Measurements from ENCODE around the gene MAP2K7. TPM values are rescaled to one million over a fixed set of nuclear protein-coding genes. Genes with fewer than 3 reads are reported as not detected.
"Not testable (repeated sequence)": the region's sequence is repeated elsewhere in the genome, so short reads cannot be mapped to it uniquely, and the experiment has no call there.

MAP2K7 gene
- total RNA-seq, 1 experiment from 2014 or later, result 21.1 TPM

GRCh38 chr19:7913652-7914051, 10.0 kb downstream of the MAP2K7 start:
- Histone ChIP-seq H3K27me3 (ENCODE audit: control insufficient read depth, insufficient read depth, low read length) (peaks cover 39% of the 10 kb centered on the region), H3K36me3 (replicated peaks; ENCODE audit: control insufficient read depth, insufficient read depth, low read length) (peaks cover 1% of the 10 kb centered on the region), H3K4me3 (ENCODE audit: insufficient read depth, low read depth, low read length) (no peak overlapping the region)
- no peak for DNase-seq

GRCh38 chr19:7914099-7914498, 10.4 kb downstream of the MAP2K7 start:
- peaks cover 1% of the 10 kb centered on the region for H3K36me3 ChIP-seq (replicated peaks; ENCODE audit: control insufficient read depth, insufficient read depth, low read length)
- H3K27me3 ChIP-seq (ENCODE audit: control insufficient read depth, insufficient read depth, low read length), result peaks cover 44% of the 10 kb centered on the region
- no peak overlapping the region for H3K4me3 ChIP-seq (ENCODE audit: insufficient read depth, low read depth, low read length)
- DNase-seq, result no peak

GRCh38 chr19:7914598-7915045, 10.9 kb downstream of the MAP2K7 start, which contains the start of gene TGFBR3L:
Gene TGFBR3L (plus strand): TSS chr19:7914830.
- peaks cover 1% of the 10 kb centered on the region for H3K36me3 ChIP-seq (replicated peaks; ENCODE audit: control insufficient read depth, insufficient read depth, low read length)
- peaks cover 48% of the 10 kb centered on the region for H3K27me3 ChIP-seq (ENCODE audit: control insufficient read depth, insufficient read depth, low read length)
- no peak for DNase-seq
- H3K4me3 ChIP-seq (ENCODE audit: insufficient read depth, low read depth, low read length), result no peak within 1 kb of the TSS

- no peak for DNase-seq
- Histone ChIP-seq H3K36me3 (replicated peaks; ENCODE audit: control insufficient read depth, insufficient read depth, low read length) (no peaks in the 10 kb centered on the region; the same call in none of the 2 replicates), H3K27me3 (ENCODE audit: control insufficient read depth, insufficient read depth, low read length) (peaks cover 49% of the 10 kb centered on the region), H3K4me3 (ENCODE audit: insufficient read depth, low read depth, low read length) (peak overlapping the region; percentile 41)
Observed at GRCh38 chr19:7915250-7916102, 11.8 kb downstream of the MAP2K7 start.

GRCh38 chr19:7916103-7916954, 12.7 kb downstream of the MAP2K7 start:
- Histone ChIP-seq H3K4me3 (ENCODE audit: insufficient read depth, low read depth, low read length) (peak overlapping the region; percentile 41), H3K36me3 (replicated peaks; ENCODE audit: control insufficient read depth, insufficient read depth, low read length) (no peaks in the 10 kb centered on the region; the same call in 1 of the 2 replicates), H3K27me3 (ENCODE audit: control insufficient read depth, insufficient read depth, low read length) (peaks cover 49% of the 10 kb centered on the region)
- peak; percentile 90 for DNase-seq

- DNase-seq, result no peak
- Histone ChIP-seq H3K36me3 (replicated peaks; ENCODE audit: control insufficient read depth, insufficient read depth, low read length) (no peaks in the 10 kb centered on the region; the same call in none of the 2 replicates), H3K4me3 (ENCODE audit: insufficient read depth, low read depth, low read length) (peak overlapping the region; percentile 41), H3K27me3 (ENCODE audit: control insufficient read depth, insufficient read depth, low read length) (peaks cover 49% of the 10 kb centered on the region)
Observed at GRCh38 chr19:7916955-7917266, 13.2 kb downstream of the MAP2K7 start.

GRCh38 chr19:7917267-7918061, 13.8 kb downstream of the MAP2K7 start:
- Histone ChIP-seq H3K4me3 (ENCODE audit: insufficient read depth, low read depth, low read length) (peak overlapping the region; percentile 41), H3K27me3 (ENCODE audit: control insufficient read depth, insufficient read depth, low read length) (peaks cover 49% of the 10 kb centered on the region), H3K36me3 (replicated peaks; ENCODE audit: control insufficient read depth, insufficient read depth, low read length) (no peaks in the 10 kb centered on the region; the same call in none of the 2 replicates)
- DNase-seq, result peak; percentile 95

GRCh38 chr19:7918062-7918614, 14.5 kb downstream of the MAP2K7 start:
- peaks cover 49% of the 10 kb centered on the region for H3K27me3 ChIP-seq (ENCODE audit: control insufficient read depth, insufficient read depth, low read length)
- H3K4me3 ChIP-seq (ENCODE audit: insufficient read depth, low read depth, low read length), result peak overlapping the region; percentile 41
- DNase-seq; H3K36me3 ChIP-seq (replicated peaks; ENCODE audit: control insufficient read depth, insufficient read depth, low read length): not testable (repeated sequence)

- H3K4me3 ChIP-seq (ENCODE audit: insufficient read depth, low read depth, low read length), result no peak overlapping the region; the same call in 1 of the 2 replicates
- no peak for DNase-seq
- no peaks in the 10 kb centered on the region; the same call in 1 of the 2 replicates for H3K36me3 ChIP-seq (replicated peaks; ENCODE audit: control insufficient read depth, insufficient read depth, low read length)
- peaks cover 49% of the 10 kb centered on the region for H3K27me3 ChIP-seq (ENCODE audit: control insufficient read depth, insufficient read depth, low read length)
Observed at GRCh38 chr19:7918615-7919421, 15.1 kb downstream of the MAP2K7 start.

- Histone ChIP-seq H3K27me3 (ENCODE audit: control insufficient read depth, insufficient read depth, low read length) (peaks cover 43% of the 10 kb centered on the region), H3K36me3 (replicated peaks; ENCODE audit: control insufficient read depth, insufficient read depth, low read length) (no peaks in the 10 kb centered on the region; the same call in 1 of the 2 replicates), H3K4me3 (ENCODE audit: insufficient read depth, low read depth, low read length) (peak within 1 kb of the TSS; percentile 84)
- peak; percentile 96 for DNase-seq
Observed at GRCh38 chr19:7919610-7920518, 16.2 kb downstream of the MAP2K7 start, which contains the start of gene SNAPC2. Gene SNAPC2 (plus strand): TSS chr19:7920338. CDS start chr19:7920367, 29 bp downstream.

GRCh38 chr19:7920519-7921301, 17.0 kb downstream of the MAP2K7 start:
- H3K27me3 ChIP-seq (ENCODE audit: control insufficient read depth, insufficient read depth, low read length), result peaks cover 36% of the 10 kb centered on the region
- H3K36me3 ChIP-seq (replicated peaks; ENCODE audit: control insufficient read depth, insufficient read depth, low read length), result no peaks in the 10 kb centered on the region; the same call in 1 of the 2 replicates
- DNase-seq, result peak; percentile 99
- peak overlapping the region; percentile 84 for H3K4me3 ChIP-seq (ENCODE audit: insufficient read depth, low read depth, low read length)

Measured in H7 (cell line).